ENCODE measurements around the gene MCM3AP.
A peak's percentile ranks its signal among the peaks of the same experiment; 100 is the strongest.
"Not testable (repeated sequence)": the region's sequence is repeated elsewhere in the genome, so short reads cannot be mapped to it uniquely, and the experiment has no call there.

MCM3AP gene

GRCh38 chr21:46243960-46244361 lies 41.5 kb downstream of the MCM3AP start:
- DNase-seq (ENCODE audit: low spot score) (no peak), FAIRE-seq (no peak)

DNA sequence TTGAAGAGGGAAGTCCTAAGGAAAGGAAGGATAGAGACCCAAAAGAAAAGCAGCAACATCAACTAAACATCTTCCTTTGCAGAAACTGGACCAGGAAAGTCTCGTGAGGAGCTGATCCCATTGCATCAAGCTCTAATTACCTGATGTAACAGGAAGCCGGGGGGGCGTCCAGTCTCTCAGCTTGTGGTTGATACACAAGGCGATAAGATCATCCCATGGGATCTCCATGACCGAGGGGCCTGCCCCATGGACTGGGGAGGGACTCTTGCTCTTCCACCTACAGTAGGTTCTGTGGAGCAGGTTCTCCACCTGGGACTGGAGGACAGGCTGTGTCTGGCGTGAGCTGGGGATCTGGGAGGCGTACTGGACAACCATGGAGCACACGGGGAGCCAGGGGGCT lies 42.1 kb downstream of the MCM3AP start:
- no peak for FAIRE-seq
- no peak for DNase-seq (ENCODE audit: low spot score)

DNA sequence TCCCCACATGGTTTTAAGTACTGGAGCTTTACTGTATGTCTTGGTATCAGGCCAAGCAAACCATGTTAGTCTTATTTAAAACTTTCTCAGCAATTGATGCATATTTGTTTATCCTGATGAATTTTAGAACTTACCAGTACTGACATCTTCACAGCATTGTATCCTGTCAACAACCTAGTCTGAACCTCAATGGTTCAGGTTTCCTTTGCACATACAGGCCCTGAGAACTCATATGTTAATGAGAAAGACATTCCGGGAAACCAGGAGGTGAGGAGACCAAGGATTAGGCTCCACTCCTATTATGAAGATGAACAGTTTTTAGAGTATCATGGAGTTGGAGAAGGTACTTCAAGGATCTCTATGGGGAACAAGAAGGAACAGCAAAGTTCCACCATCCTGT lies 43.8 kb downstream of the MCM3AP start:
- not testable (repeated sequence) for FAIRE-seq

DNA sequence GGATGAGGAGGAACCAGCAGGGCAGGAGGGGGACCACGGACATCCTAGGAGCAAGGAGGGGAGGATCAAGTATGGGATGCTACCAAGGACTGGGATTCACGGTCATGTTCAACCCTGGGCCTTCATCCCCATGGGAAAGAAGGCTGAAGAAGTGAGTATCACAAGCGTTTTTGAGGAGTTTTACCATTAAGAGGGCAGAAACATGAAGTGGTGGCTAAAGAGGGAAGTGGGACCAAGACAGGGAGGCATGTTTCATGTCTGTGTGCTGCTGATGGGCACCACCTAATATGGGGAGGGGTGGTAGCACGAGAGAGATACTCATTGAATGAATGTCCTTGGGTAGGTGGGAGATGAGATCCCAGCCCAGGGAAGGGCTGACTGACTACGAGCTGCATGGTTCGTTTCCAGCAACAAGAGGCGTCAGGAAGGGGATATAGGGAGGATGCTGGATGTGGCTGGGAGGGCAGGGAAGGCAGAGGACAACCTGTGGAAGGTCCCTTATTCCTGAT lies 45.5 kb downstream of the MCM3AP start:
- FAIRE-seq = no peak
- no peak for DNase-seq (ENCODE audit: low spot score)

More for the DNA sequence above, 43.8 kb downstream of the MCM3AP start:
- DNase-seq (ENCODE audit: low spot score) = not testable (repeated sequence)

GRCh38 chr21:46237474-46237873 lies 47.9 kb downstream of the MCM3AP start:
- FAIRE-seq = no peak
- DNase-seq (ENCODE audit: low spot score) = no peak

DNA sequence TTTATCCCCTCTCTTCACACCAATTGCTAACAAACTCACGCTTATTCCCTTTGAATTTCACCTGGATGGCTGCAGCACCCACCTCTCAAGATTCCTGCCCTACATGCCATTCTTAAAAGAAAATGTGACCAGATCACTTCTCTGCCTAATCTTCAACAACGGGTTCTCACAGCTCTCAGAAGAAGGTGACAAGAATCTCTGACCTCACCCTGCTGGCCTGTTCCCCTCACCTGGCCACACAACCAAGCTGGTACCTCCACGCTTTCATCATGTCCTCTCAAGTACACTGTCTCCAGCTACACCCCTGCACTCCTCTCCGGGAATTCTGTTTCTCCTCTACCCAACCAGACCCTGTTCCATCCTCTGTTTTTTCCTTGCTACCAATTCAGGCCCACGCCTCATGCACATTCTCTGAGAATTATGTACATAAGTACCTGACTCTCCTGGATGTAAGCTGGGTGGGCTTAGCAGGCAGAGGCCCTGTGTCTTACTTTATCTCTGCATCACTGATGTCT lies 50.9 kb downstream of the MCM3AP start:
- FAIRE-seq (no peak), DNase-seq (ENCODE audit: low spot score) (no peak)

DNA sequence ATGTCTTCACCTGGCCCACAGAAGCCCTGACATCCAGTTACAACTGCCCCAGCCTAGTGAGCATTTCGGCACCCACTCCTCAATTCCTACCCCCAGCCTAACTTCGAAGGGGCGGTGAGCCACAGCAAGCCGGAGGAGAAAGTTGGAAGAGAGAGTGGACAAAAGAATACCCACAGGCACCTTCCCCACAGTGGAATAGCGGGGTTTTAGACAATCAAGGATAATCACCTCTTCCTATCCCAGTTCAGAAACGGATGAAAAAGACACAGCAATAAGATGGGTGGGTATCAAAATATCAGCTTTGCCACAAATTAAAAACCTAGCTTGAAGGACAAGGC lies 55.5 kb downstream of the MCM3AP start:
- FAIRE-seq (no peak), DNase-seq (ENCODE audit: low spot score) (no peak)

DNA sequence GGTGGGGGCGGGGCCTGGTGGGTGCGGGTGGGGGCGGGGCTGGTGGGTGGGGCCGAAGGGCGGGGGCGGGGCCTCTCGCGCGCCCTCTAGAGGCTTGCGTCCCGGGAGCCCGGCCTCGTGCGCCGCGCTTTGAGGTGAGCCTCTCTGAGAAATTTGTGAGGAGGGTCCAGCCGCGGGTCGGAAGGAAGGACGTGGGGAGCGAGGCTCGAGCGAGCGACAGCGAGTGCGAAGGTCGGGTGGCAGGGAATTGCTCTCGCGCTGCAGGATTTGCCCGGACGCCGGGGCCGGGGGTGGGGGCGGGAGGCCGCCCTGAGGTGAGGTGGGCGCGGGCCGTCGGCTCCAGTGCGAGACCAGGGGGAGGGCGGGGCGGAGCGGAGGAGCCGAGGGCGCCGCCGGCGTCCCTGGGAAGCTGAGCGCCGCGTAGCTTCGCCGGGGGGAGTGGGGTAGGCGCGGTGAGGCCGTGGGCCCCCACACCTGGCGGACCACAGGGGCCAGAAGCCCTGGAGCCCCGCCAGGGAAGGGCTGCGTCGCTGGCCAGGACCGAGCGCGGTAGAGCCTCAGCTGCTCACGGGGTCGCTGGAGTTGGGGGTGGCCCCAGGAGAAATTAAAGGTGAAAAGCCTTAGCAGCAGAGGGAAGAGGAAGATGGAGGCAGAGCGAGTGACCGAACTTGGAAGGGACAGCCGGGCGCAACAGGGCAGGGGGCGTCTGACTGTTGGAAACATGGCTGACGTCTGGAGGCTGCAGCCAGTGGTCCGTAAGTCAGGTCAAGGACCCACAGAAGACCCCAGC lies 56.1 kb downstream of the MCM3AP start:
- FAIRE-seq (no peak), DNase-seq (ENCODE audit: low spot score) (no peak)

GRCh38 chr21:46228345-46229051 lies 56.9 kb downstream of the MCM3AP start, which contains the start of gene LSS:
Gene LSS (minus strand): TSS chr21:46228774. CDS start chr21:46228745, 29 bp downstream.
- DNase-seq (ENCODE audit: low spot score) (peak; percentile 91), FAIRE-seq (no peak)

GRCh38 chr21:46227811-46228344 lies 57.5 kb downstream of the MCM3AP start:
- DNase-seq (ENCODE audit: low spot score) = no peak
- FAIRE-seq = no peak

DNA sequence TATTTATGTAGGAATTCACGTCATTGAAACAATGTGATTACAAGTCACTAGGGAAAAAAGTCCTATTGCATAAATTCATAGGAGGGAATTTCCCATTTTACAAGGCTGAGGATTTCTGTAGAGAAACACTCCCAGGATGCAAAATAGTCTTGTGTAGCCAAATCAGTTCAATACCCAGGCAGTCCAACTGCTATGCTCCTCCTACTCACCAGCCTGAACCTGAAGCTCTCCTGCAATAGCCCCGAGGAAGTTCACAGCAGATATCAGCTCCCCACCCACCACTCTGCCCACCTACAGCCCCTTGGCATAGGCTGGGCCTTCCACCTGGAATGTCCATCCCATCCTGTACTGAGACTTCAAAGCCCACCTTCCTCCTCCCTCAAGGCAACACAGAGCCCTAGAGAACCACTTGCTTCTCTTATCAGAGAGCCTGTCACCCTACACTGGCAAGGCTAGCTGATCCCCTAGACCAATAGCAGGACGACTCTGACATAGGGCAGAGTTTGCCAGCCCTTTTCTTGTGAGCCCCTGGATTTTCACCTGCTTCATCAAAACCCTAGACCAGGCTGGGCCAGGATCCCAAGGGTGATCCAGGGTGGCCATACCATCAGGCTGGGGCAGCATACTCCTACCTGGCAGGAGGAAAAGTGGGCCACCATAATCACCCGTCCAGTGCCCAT lies 58.4 kb downstream of the MCM3AP start:
- DNase-seq (ENCODE audit: low spot score) = no peak
- no peak for FAIRE-seq

DNA sequence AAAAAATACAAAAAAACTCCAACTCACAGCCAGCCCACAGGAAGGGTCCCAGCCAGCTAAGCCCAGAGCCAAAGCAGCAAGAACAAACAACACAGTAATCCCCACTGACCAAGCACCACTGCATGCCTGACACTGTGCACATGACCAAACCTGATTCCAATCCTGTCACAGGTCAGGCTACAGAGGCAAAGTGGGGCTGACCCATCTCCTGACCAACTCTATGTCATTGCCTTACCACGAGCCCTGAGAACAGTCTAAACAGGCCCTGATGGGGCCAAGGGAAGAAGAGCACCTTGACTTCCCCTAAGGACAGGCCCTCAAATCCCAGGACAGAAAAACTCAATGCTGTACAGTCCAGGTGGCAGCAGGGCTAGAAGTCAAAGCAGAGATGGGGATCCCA lies 59.3 kb downstream of the MCM3AP start:
- FAIRE-seq = no peak
- DNase-seq (ENCODE audit: low spot score) = no peak

GRCh38 chr21:46223661-46224060 lies 61.8 kb downstream of the MCM3AP start:
- DNase-seq (ENCODE audit: low spot score); FAIRE-seq: not testable (repeated sequence)

DNA sequence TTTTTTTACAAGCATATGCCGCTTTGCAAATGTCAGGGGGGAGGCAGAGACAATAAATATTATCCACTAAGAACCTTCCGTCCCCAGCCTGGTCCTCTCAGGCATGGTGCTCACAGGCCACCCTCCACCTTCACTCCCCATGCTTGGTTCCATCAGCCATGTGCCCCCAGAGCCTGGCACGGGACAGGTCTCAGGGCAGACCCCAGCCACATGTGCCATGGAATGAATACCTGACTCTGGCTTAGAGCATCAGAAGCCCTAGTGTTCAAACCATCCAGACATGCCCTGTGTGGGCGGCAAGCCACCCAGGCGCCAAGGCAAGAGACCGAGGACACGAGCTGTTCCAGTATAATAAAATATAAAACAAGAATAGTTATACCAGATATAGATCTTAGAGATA lies 62.2 kb downstream of the MCM3AP start:
- no peak for FAIRE-seq
- DNase-seq (ENCODE audit: low spot score) = no peak

GRCh38 chr21:46222436-46223116 lies 62.8 kb downstream of the MCM3AP start:
- no peak for DNase-seq (ENCODE audit: low spot score)
- FAIRE-seq = no peak

DNA sequence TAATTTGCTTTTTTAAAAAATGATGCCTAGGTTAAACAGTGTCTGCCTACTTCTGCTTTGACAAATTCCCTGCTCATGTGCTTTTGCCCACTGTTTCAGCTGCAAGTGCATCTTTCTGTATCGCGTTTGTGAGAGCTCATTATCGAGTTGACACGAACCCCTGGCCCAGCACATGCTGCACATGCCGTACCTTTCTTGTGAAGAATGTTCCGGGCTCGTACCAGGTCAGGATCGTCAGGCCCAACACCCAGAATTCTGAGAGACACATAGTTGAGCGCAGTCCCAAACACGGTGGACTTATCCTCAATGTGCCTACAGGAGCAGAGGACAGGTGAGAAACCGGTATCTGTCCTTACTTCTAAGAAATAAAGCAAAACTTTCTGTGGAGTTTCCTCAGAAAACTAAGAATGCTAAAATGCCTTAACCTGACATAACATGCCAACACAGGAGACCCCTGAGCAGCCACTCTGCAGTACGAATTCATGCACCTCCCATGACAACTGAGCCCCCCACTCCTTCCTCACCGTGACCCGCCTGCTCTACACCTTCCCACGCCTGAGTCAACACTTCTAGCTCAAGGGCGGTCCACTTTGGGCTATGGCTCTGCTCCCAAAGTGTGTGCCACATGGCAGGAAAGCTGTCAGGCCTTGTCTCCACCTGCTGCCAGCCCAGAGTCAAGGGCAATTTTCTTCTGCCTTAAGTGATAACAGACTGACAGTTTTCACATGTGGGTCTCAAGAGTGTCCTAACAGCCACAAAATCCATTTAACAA lies 63.6 kb downstream of the MCM3AP start:
- no peak for FAIRE-seq
- no peak for DNase-seq (ENCODE audit: low spot score)

- DNase-seq (ENCODE audit: low spot score) (no peak), FAIRE-seq (no peak)
Measured at GRCh38 chr21:46220847-46221246, 64.6 kb downstream of the MCM3AP start.

DNA sequence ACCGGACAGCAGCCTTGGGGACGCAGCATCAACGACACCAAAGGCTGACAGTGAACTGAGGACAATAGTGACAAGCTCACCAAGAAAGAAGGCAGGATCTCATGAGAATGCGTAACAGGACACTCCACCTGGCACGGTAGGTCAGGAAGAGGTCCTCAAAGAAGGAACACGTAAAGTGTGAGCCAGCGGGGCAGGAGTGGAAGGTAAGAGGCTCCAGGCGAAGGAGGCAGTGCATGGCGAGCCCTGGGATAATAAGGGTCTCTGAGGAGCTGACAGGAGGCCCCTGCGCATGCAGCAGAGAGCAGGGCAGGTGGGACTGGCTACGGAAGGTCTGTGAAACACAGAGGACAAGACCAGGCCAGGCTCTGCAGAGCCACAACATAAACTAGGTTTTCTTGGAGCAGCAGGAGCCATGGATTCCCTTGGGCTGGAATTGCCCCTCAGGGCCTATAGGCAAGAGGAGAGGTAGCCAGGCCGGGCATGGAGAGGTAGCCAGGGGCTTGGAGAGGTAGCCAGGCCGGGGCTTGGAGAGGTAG lies 65.1 kb downstream of the MCM3AP start:
- FAIRE-seq (no peak), DNase-seq (ENCODE audit: low spot score) (no peak)

DNA sequence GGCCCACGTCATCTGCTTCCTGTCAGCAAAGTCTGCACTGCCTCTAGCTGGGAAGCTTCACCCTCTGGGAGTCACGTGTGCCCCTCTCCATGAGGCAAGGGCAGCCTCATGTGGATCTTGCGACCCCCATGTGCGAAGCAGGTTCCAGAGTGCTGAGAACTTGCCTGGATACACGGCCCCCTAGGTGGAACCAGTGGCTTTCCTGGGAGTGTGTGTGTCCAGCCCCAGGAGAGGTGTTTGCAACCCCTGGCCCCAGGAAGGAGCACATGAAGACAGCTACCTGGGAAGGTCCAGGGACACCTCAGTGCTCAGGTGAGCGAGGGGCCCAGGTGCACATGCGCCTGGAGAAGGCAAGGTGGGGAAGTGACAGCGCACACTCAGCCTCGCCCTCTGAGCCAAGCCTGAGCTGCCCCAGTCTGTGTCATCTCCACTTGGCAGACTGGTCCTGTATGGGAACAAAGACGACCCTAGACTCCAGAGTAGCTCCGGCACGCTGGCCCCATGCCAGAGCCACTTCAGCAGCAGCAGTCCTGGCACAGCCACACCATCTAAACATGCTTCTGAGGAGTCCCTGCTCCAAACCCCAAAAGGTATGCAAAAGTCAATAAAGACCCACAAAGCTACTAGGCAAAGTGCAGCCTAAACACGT lies 65.7 kb downstream of the MCM3AP start:
- FAIRE-seq (no peak), DNase-seq (ENCODE audit: low spot score) (no peak)
